RWPE1 (cell line): ENCODE data around the gene ACTRT2.

Experiments
- CTCF ChIA-PET: fragments of 350-600 bp; sonication (Branson Sonifier 250); formaldehyde crosslinking; extraction: SDS; loops from one replicate; lab custom pipeline; 2021; lab: Yijun Ruan, JAX
- POLR2A ChIA-PET: fragments of 400-600 bp; formaldehyde crosslinking; extraction: SDS; loops from one replicate; lab custom pipeline; 2020; ENCODE audit warnings: antibody characterized with exemption; ENCODE audit not compliant: low non-redundant PET; lab: Yijun Ruan, JAX
- DNase-seq: peaks from one replicate; pipeline ENCODE4 v3.0.0; 2012; ENCODE audit warnings: low spot score
- H3K27ac ChIP-seq: fragments of 450-650 bp; 2 replicates; pipeline ENCODE4 v1.5.1; 2017
- TF ChIP-seq, protein P1 (sequence below): fragments of 450-650 bp; conservative IDR thresholded peaks from 2 replicates; pipeline ENCODE4 v1.5.1; 2017; ENCODE audit warnings: low read depth, mild to moderate bottlenecking

ACTRT2 gene

DNA sequence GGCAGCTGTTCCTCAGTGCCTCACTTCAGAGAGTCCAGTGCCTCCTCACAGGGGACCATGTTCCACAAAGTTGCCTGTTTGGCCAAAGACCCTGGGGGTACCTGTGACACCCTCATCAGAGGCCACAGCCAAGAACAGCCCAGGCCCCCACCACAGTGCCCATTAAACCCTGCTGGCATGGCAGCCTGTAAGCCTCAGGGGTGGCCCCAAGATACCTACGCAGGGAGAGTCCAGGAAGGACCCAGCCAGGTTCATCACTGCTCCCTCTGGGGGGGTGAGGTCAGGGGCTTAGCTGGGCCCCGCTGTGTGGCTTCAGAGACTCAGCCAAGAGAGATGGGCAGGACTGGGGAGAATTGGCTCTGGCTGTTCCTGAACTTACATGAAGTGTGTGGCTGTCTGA, 28.6 kb downstream of the ACTRT2 start:
- POLR2A ChIA-PET = no interaction called here
- DNase-seq = no peak
- H3K27ac ChIP-seq = no peak overlapping the region
- CTCF ChIA-PET = no interaction called here
- TF ChIP-seq, protein P1, sequence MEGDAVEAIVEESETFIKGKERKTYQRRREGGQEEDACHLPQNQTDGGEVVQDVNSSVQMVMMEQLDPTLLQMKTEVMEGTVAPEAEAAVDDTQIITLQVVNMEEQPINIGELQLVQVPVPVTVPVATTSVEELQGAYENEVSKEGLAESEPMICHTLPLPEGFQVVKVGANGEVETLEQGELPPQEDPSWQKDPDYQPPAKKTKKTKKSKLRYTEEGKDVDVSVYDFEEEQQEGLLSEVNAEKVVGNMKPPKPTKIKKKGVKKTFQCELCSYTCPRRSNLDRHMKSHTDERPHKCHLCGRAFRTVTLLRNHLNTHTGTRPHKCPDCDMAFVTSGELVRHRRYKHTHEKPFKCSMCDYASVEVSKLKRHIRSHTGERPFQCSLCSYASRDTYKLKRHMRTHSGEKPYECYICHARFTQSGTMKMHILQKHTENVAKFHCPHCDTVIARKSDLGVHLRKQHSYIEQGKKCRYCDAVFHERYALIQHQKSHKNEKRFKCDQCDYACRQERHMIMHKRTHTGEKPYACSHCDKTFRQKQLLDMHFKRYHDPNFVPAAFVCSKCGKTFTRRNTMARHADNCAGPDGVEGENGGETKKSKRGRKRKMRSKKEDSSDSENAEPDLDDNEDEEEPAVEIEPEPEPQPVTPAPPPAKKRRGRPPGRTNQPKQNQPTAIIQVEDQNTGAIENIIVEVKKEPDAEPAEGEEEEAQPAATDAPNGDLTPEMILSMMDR = no peak

GRCh38 chr1:3050603-3051002, 29.3 kb downstream of the ACTRT2 start:
- no peak for DNase-seq
- TF ChIP-seq, protein P1 = no peak
- POLR2A ChIA-PET = no interaction called here
- CTCF ChIA-PET = no interaction called here
- no peak overlapping the region for H3K27ac ChIP-seq

DNA sequence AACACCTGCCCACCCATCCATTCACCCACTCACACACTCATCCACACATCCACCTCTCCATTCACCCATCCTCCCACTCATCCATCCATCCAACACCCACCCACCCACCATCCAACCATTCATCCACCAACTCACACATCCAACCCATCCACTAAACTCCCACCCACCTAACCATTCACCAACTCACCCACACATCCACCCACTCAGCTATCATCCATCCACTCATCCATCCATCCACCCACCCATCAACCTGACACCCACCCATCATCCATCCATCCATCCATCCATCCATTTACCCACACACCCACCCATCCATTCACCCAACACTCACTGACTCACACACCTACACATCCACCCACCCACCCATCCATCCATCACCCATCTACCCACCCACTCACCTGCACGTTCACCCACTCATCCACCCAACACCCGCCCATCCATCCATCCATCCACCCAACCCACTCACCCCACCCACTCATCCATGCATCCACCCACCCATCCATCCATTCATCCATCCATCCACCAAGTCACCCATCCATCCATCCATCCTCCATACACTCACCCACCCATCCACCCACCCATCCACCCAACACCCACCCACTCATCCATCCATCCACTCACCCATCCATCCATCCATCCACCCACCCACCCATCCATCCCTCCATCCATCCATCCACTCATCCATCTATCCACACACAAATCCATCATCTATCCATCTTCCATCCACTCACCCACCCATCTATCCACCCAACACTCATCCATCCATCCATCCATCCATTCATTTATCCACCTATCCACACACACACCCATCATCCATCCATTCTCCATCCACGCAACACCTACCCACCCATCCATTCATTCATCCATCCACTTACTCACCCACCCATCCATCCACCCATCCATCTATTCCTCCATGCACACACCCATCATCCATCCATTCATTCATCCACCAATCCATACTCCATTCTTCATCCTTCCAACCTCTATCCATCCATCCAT, 30.3 kb downstream of the ACTRT2 start:
- CTCF ChIA-PET = interaction anchor here (0.7 kb wide), 1 partner anchor 877 kb away, joined by 3 read pairs; no protein-coding TSS in a partner anchor
- TF ChIP-seq, protein P1 = no peak
- POLR2A ChIA-PET = no interaction called here
- DNase-seq = no peak
- H3K27ac ChIP-seq = no peak overlapping the region

GRCh38 chr1:3052501-3052900, 31.2 kb downstream of the ACTRT2 start:
- no peak for DNase-seq
- CTCF ChIA-PET = interaction anchor here (0.7 kb wide), 1 partner anchor 878 kb away, joined by 3 read pairs; no protein-coding TSS in a partner anchor
- TF ChIP-seq, protein P1 = no peak
- H3K27ac ChIP-seq = no peak overlapping the region
- POLR2A ChIA-PET = no interaction called here

DNA sequence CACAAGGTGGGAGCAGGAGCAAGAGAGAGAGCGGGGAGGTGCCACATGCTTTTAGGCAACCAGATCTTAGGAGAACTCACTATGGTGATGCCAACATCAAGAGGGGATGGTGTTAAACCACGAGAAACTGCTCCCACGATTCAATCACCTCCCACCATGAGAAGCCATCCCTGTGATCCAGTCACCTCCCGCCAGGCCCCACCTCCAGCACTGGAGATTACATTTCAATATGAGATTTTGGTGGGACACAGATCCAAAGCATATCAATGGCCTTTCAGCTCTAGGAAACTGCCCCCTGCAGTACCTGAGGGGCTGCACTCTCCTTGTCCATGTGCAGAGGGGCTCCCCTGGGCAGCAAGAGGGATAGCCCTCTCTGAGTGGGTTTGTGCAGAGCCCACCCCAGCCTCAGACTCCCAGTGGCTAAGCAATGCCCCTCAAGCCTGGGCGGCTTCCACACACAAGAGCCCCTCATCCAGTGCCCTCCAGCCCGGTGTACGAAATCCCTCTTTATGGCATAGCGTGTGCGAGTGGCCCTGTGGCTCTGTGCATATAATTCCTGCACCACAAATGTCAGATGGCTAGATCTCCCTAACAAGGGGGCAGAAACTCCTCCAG, 32.2 kb downstream of the ACTRT2 start:
- CTCF ChIA-PET = interaction anchor here (0.7 kb wide), 1 partner anchor 323 kb away, joined by 3 read pairs; no protein-coding TSS in a partner anchor
- DNase-seq = no peak
- TF ChIP-seq, protein P1 = no peak
- no peak overlapping the region for H3K27ac ChIP-seq
- POLR2A ChIA-PET = no interaction called here

GRCh38 chr1:3053986-3054385, 32.7 kb downstream of the ACTRT2 start:
- CTCF ChIA-PET = interaction anchor here (0.7 kb wide), 1 partner anchor 322 kb away, joined by 3 read pairs; no protein-coding TSS in a partner anchor

More at GRCh38 chr1:3053986-3054385, 32.7 kb downstream of the ACTRT2 start:
- no peak for DNase-seq
- TF ChIP-seq, protein P1 = no peak
- H3K27ac ChIP-seq = no peak overlapping the region
- POLR2A ChIA-PET = no interaction called here
